Endothelial cell of umbilical vein (primary cell): ENCODE data around the gene RHOF.

Source experiments
- CTCF ChIP-seq, 2 donors: IDR thresholded peaks; 1 replicate in 1 of 2; 2 replicates in 1 of 2; pipeline ENCODE4 v1.5.1; 2011; ENCODE audit warnings: low read length in 2 of 2, mild to moderate bottlenecking in 2 of 2, moderate library complexity in 2 of 2, control low read depth in 1 of 2, inconsistent platforms in 1 of 2, low read depth in 1 of 2; ENCODE audit not compliant: insufficient read depth in 1 of 2; ENCODE audit errors: extremely low read depth in 1 of 2
- EZH2 ChIP-seq: IDR thresholded peaks from 2 replicates; pipeline ENCODE4 v1.6.1; 2012; ENCODE audit warnings: borderline replicate concordance, low read depth, mild to moderate bottlenecking, moderate library complexity, low read length, inconsistent platforms; ENCODE audit not compliant: severe bottlenecking
- FOS ChIP-seq: IDR thresholded peaks from 2 replicates; pipeline ENCODE4 v1.6.1; 2011; ENCODE audit warnings: mild to moderate bottlenecking, low read length, moderate library complexity, borderline replicate concordance; ENCODE audit not compliant: insufficient read depth
- GATA2 ChIP-seq: IDR thresholded peaks from 2 replicates; pipeline ENCODE4 v1.7.0; 2011; ENCODE audit warnings: low read depth, mild to moderate bottlenecking, moderate library complexity, mixed read lengths, low read length; ENCODE audit not compliant: insufficient read length, insufficient read depth
- JUN ChIP-seq: IDR thresholded peaks from 2 replicates; pipeline ENCODE4 v1.6.1; 2011; ENCODE audit warnings: borderline replicate concordance, low read depth; ENCODE audit not compliant: insufficient read length, insufficient read depth
- MAX ChIP-seq: IDR thresholded peaks from 2 replicates; pipeline ENCODE4 v1.6.1; 2011; ENCODE audit not compliant: insufficient read depth, insufficient read length
- MYC ChIP-seq: IDR thresholded peaks from one replicate; pipeline ENCODE4 v1.6.1; 2011; ENCODE audit warnings: mild to moderate bottlenecking, low read depth, low read length
- POLR2A ChIP-seq: IDR thresholded peaks from 2 replicates; pipeline ENCODE4 v1.6.1; 2012; ENCODE audit warnings: low read depth, mild to moderate bottlenecking, control low read depth, low read length
- POLR2AphosphoS5 ChIP-seq: IDR thresholded peaks from 2 replicates; pipeline ENCODE4 v1.6.1; 2012; ENCODE audit warnings: low read depth, mild to moderate bottlenecking, control low read depth, low read length, moderate library complexity; ENCODE audit not compliant: insufficient read depth

- TF ChIP-seq CTCF (IDR thresholded peaks at IDR 0.05; ENCODE audit: extremely low read depth in 1 of 2, insufficient read depth in 1 of 2, low read depth in 1 of 2, low read length in 2 of 2) (peak; percentile 82 to 91), POLR2A (no peak), POLR2AphosphoS5 (no peak), EZH2 (no peak), GATA2 (no peak), MAX (no peak), FOS (no peak), MYC (no peak), JUN (no peak)
Measured at GRCh38 chr12:121776190-121777098, 17.0 kb downstream of the RHOF start.
